Measurements from ENCODE around the gene CILP2.

CILP2 gene, protein sequence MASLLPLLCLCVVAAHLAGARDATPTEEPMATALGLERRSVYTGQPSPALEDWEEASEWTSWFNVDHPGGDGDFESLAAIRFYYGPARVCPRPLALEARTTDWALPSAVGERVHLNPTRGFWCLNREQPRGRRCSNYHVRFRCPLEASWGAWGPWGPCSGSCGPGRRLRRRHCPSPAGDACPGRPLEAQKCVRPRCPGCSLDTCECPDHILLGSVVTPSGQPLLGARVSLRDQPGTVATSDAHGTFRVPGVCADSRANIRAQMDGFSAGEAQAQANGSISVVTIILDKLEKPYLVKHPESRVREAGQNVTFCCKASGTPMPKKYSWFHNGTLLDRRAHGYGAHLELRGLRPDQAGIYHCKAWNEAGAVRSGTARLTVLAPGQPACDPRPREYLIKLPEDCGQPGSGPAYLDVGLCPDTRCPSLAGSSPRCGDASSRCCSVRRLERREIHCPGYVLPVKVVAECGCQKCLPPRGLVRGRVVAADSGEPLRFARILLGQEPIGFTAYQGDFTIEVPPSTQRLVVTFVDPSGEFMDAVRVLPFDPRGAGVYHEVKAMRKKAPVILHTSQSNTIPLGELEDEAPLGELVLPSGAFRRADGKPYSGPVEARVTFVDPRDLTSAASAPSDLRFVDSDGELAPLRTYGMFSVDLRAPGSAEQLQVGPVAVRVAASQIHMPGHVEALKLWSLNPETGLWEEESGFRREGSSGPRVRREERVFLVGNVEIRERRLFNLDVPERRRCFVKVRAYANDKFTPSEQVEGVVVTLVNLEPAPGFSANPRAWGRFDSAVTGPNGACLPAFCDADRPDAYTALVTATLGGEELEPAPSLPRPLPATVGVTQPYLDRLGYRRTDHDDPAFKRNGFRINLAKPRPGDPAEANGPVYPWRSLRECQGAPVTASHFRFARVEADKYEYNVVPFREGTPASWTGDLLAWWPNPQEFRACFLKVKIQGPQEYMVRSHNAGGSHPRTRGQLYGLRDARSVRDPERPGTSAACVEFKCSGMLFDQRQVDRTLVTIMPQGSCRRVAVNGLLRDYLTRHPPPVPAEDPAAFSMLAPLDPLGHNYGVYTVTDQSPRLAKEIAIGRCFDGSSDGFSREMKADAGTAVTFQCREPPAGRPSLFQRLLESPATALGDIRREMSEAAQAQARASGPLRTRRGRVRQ

DNA sequence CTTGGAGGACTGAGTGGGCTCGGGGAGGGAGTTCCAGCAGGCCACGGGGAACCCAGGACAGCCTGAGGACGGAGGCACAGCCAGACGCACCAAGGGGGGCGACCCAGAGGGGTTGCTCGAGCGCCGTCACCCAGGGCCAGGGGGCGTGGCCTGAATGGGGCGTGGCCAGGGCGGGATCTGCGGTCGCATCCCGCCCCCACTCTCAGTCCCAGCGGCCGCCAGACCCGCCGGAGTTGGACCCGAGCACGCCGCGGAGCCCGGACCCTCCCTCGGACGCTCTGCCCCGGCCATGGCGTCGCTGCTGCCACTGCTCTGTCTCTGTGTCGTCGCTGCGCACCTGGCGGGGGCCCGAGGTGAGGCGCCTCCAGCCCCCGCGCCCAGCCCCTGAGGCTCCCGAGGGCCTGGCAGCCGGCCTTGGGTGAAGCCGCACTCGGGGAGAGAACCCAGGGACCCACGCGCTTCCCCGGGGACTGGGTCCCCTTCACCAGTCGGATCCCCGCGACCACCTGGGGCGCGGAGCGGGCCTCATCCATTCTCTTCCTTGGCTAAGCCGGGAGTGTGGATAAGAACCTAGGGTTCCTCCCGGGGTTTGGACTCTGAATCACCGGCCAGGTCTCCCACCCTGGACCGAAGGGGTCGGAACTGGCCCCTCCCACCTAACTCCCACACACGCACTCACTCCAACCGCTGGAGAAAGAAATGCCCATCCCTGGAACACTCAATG lies at the start of gene CILP2:
TSS of gene CILP2 (plus strand) at position 205 of the 724 bp plus-strand sequence. CDS start at position 290, 85 bp downstream.
- no peak for DNase-seq

DNA sequence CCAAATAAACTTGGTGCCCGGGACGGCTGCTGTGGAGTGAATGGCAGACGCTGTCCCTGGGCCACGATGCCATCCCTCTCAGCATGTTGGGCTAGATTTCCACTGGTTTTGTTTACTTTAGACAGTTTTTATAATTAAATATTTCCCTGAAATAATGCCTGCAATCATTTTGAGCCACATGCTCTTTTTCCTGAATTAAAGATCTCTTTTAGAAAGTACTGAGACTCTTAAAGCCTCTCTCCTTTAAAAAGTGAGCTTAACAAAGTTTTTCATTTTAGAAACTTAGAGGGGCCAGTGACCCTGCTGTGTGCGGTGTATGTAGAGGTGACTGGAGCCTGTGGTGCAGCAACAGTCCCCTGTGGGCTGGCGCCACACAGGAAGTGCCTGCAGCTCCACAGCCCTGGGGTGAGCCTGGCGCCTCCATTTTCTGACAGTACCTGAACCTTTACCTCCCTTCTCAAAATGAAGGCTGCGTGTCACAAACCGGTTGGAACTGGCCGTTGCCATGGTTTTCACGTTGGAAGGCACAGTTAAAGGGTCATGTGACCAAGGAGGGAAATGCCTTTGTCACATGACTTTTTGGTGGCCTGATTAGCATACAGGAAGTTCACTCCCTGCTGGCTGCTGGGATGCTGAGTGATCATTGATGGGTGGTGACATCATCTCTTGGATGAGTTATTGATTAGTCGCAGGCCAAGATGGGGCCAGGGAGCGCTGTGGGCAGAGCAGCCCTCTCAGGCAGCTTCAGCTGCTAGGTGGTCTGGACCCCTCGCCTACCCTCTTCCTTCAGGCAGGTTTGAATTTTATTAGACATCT lies 49.0 kb upstream of the CILP2 start:
- DNase-seq, result peak; percentile 95

DNA sequence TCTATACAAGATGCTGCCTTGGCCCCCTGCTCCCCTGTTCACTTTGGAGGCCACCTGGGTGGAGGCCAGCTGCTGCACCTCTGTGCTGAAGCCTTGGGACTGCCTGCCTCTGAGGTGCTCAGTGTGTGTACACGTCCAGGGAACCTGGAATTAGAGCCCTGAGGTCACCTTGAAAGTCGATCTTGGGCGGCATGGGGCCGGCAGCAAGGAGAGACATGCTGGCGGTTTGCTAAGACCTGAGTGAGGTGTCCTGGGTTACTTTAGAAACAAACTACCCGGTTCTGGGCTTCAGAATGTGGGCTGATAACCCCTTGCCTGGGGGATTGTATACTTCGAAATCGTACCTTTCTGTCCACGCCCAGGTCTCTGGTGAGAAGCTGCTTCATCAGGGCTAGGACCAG lies 48.3 kb upstream of the CILP2 start:
- no peak for DNase-seq

DNA sequence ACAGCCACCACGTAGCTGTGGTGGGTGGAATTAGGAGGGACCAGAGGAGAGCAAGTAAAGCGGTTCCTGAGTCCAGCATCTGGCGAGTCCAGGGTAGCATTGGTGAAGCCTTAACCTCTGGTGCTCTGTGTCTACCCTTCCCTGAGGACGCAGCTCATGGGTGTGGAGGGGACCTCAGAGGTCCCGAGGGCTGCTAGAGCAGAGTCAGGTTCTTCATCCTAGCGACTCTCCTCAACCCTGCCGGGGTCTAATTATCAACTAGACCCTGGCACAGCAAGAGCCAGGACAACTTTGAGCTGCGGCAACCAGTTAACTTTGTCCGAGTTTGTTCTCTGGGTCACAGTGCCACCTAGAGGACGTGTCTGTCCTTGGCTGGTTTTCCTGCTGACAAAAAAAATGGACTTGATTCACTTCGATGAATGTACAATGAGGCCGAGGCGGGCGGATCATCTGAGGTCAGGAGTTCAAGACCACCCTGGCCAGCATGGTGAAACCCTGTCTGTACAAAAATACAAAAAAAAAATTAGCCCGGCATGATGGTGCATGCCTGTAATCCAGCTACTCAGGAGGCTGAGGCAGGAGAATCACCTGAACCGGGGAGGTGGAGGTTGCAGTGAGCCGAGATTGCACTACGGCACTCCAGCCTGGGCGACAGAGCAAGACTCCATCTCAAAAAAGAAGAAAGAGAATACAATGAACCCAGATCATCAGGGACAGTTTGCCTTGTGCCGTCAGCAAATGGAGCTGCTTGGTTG lies 47.7 kb upstream of the CILP2 start:
- DNase-seq, result peak; percentile 84

DNA sequence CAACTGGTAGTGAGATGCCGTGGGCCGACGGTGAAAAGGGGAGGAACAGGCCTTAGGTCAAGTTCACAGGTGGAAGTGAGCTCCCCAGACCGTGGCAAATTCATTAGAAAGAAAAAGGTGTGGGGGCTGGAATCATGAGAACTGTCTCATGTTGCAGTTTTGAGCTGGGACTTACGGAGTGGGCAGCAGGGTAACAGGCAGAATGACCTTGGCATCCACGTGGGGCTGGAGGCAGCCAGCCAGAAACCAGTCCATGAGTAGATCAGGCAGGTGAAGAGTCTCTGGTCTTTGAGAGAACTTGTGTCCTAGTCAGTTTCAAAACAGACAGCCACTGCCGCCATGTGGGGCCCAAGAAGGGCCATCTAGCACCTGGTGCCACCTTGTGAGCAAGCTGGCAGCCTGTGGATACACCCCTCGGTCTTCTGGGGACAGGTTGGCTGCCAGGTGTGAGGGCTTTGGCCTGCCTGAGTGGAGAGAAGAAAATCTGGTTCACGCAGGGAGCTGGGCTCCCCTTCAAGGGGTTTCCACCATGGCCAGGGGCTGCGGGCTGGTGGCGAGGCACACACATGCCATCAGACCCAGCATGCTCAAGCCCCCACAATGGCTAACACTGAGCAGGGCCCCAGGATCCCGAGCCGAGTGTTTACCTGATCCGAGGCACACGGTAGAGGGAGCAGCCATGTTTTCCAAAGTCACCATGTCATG lies 46.6 kb upstream of the CILP2 start:
- no peak for DNase-seq

DNA sequence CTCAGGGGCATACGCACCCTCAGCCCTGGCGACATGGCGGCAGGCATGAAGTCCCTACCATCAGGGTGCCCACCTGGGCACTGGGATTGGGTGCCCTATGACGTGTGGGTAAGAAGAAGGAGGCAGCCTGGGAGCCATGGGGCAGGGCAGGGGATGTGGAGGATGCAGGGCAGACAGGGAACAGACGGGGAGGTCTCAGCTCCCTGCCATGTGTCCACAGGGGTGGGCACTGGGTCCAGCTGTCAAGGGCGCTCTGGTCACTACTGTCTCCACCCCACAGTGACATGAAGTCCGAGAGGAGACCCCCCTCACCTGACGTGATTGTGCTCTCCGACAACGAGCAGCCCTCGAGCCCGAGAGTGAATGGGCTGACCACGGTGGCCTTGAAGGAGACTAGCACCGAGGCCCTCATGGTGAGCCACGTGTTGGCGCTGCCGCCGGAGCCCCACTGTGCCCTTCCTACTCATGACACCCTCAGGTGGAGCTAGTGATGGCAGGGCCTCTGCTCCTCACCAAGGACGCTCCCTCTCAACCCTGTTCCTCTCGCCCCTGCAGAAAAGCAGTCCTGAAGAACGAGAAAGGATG lies 45.9 kb upstream of the CILP2 start:
- no peak for DNase-seq

DNA sequence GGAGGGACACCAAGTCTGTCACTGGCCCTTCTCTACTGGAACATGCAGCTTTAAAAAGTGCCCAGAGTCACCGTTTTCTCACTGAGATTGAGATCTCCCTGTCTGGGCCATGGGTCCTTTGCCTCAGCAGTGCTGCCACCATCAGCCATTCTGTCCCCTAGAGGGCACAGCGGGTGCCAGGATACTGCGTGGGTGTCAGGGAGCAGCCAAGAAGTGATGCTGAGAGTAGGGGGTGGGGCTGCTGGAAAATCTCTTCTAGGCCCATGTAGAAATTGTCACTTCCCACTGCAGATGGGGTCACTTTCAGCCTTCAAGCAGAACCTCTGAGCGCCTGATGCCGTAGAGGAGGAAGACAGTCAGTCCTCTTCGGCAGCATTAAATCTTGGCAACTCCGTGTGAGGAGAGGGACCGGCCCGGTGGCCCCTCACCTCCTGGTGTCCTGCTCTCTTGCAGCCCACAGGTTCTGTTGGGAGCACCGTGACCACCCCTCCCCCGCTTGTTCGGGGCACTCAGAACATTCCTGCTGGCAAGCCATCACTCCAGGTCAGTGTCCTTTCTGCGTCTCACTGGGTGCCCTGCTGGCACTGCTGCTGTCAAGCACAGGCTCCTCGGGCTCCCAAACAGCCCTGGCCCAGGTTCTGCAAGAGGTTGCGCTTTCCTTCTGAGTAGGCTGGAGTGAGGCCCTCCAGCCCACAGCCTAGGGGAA lies 44.1 kb upstream of the CILP2 start:
- DNase-seq, result no peak

DNA sequence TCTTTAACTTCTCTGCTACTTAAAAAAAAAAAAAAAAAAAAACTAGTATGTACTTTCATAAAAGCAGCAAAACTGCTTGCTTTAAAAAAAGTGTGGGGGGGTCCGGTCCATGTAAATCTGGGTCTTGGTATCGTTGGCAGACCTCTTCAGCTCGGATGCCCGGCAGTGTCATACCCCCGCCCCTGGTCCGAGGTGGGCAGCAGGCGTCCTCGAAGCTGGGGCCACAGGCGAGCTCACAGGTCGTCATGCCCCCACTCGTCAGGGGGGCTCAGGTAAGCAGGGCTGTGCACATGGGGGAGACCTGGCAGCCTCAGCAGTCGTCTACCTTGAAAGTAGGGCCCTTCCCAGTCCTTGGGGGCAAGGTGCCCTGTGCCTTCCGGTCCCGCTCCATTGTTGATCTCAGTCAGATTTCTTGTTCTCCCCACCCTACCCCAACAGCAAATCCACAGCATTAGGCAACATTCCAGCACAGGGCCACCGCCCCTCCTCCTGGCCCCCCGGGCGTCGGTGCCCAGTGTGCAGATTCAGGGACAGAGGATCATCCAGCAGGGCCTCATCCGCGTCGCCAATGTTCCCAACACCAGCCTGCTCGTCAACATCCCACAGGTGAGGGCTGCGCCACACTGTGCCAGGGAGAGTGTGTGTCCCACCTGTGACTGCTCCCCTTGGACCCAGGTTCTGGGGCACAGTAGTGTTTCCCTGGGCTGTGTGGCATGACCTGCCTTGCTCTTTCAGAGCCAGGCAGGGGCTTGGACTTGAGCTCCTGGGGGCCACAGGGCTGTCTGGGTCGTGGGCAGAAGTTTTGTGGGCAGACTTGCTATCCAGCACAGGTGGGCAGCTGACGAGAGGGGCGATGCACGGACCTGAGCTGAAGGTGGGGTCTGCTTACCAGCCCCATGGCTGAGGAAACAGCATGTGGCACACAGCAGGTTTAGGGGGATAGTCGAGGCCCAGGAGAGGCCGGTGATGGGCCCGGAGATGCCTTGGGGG lies 42.2 kb upstream of the CILP2 start:
- DNase-seq, result no peak

DNA sequence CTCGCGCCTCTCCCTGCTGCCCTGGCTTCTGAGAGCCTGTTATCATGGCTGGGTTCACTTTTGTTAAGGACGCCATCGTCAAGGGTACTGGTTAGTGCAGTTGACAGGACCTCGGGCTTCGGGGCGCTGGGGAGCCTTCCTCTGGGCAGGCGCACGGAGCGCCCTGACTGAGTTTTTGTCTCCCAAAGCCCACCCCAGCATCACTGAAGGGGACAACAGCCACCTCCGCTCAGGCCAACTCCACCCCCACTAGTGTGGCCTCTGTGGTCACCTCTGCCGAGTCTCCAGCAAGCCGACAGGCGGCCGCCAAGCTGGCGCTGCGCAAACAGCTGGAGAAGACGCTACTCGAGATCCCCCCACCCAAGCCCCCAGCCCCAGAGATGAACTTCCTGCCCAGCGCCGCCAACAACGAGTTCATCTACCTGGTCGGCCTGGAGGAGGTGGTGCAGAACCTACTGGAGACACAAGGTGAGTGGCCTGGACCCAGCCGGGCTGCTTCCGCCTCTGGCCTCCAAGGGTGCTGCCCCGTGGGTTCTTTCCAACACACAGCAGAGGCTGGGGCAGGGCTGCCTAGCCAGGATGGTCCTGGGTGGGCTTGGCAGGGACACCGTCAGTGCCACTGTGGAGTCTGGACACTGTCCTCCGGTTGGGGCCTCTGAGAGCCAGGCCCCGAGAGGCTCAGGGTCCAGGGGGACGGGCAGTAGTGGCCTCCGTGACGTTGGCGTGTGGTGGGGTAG lies 39.6 kb upstream of the CILP2 start:
- no peak for DNase-seq

DNA sequence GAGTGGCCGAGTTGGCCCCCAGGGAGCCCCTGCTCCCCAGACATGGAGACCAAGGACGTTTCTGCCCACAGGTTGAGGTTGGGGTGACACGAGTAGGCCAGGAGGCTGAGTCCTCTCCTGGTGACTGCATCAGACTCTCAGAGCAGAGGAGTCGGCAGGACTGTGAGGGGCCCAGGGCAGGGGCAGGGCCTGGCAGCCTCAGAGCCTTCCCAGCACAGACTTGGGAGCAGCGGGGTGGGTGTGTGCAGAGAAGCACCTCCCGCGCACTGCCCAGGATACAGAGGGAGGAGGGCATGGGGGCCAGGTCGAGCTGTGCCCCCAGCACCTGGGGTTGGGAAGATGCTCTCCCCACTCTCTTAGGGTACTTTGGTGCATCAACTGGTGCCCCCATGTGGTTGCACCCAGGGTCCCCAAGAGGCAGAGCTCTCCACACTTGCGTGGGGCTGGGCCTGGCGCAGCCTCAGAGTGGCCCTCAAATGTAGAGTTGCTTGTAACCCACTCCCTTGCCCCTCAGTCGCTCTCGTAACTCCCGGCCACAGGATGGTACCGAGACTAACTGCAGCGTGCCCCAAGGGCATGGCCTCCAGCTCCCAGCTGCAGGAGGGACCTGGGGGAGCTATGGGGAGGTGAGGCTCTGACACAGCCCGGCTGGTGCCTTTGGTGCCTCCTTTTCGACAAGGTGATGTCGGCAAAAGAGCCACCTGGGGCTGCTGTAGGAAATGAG lies 38.6 kb upstream of the CILP2 start:
- DNase-seq, result no peak

DNA sequence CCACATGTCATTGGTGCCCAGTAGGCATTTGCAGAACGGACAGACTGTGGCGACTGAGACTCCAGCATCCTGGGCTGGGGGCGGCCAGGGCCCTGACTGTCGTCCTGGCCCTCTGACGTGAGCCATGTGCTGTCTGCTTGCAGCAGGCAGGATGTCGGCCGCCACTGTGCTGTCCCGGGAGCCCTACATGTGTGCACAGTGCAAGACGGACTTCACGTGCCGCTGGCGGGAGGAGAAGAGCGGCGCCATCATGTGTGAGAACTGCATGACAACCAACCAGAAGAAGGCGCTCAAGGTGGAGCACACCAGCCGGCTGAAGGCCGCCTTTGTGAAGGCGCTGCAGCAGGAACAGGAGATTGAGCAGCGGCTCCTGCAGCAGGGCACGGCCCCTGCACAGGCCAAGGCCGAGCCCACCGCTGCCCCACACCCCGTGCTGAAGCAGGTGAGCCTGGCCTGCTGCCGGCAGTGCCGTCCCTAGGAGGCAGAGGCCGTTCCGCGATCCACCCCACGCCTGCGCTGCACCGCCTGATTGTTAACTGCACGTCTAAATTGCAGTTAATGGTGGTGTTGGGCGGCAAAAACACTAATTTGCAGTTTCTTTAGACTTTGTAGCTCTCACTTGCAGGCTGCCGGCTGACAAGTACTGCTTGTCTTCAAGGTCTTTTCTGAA lies 37.0 kb upstream of the CILP2 start:
- no peak for DNase-seq

DNA sequence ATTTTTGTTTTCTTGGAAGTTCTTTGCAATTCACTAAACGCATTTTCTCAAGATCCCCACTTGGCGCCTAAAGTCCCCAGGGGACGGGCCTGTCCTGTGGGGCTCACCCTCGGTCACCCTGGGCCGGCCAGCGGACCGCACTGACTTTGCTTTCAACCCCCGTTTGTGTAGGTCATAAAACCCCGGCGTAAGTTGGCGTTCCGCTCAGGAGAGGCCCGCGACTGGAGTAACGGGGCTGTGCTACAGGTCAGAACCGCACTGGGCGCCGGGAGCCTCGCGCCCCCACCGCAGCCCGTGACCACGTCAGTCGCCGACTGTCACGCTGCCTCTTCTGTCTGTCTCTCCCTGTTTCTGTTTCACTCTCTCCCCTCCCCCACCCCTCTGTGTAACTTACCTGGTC lies 36.3 kb upstream of the CILP2 start:
- no peak for DNase-seq

DNA sequence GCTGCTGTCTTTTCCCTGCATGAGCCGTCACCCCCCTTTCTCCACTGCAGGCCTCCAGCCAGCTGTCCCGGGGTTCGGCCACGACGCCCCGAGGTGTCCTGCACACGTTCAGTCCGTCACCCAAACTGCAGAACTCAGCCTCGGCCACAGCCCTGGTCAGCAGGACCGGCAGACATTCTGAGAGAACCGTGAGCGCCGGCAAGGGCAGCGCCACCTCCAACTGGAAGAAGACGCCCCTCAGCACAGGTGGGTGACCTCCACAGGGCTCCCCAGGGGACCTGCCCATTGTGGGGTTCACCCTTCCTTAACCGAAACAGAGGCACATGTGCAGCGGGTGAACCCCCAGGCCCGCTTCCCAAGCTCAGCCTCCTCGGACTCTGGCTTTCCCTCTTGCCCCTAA lies 35.8 kb upstream of the CILP2 start:
- no peak for DNase-seq

DNA sequence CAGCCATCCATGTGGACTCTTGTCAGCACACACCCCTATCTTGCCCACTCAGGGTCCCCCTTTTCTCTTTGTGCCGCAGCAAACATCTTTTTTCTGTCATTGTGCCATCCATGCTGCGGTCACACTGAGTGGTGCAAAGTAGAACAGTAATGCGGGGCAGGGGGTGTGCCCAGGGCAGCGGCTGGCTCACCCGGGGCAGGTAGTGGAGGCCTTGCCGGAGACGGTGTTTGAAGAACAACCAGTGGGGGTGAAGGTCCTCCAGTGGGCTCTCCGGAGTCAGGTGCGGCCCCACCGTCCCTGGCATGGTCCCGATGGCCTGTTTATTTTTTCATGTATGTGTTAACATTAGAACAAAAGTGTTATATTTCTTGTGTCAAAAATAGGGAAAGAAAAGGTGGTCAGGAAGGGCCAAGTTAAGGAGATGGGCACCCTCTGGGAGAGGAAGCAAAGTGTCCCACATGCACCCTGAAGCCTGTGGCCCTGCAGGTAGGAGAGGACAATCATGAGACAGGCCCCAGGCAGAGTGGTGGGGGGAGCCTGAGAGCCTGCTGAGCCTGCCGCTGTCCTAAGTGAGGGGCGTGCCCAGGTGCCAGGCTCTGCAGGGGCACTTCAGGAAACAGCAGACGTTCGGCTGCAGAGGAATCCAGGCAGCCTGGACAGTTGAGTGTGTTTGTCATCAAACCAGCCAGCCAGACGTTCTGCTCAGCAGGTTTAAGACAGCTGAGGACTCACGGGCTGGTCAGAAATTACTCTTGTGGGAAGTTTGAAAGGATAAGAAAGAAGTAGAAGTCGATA lies 35.1 kb upstream of the CILP2 start:
- no peak for DNase-seq

Measured in CD4-positive, alpha-beta T cell treated with Interleukin-15 for 1 hour (primary cell).